ENCODE measurements around the gene METTL5.

DNA sequence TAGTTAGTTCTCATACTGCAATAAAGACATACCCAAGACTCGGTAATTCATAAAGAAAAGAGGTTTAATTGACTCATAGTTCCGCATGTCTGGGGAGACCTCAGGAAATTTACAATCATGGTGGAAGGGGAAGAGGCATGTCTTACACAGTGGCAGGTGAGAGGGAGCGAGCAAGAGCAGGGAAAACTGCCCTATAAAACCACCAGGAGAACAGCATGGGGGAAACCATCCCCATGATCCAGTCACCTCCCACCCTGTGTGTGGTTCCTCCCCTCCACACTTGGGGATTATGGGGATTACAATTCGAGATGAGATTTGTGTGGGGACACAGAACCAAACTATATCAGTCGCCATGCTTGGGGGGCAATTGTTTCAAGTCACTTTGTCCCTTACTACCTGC is 27.1 kb downstream of the METTL5 start:
- no peak for TF ChIP-seq POLR2A (IDR thresholded peaks at IDR 0.05)
- TF ChIP-seq, protein P1, sequence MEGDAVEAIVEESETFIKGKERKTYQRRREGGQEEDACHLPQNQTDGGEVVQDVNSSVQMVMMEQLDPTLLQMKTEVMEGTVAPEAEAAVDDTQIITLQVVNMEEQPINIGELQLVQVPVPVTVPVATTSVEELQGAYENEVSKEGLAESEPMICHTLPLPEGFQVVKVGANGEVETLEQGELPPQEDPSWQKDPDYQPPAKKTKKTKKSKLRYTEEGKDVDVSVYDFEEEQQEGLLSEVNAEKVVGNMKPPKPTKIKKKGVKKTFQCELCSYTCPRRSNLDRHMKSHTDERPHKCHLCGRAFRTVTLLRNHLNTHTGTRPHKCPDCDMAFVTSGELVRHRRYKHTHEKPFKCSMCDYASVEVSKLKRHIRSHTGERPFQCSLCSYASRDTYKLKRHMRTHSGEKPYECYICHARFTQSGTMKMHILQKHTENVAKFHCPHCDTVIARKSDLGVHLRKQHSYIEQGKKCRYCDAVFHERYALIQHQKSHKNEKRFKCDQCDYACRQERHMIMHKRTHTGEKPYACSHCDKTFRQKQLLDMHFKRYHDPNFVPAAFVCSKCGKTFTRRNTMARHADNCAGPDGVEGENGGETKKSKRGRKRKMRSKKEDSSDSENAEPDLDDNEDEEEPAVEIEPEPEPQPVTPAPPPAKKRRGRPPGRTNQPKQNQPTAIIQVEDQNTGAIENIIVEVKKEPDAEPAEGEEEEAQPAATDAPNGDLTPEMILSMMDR (IDR thresholded peaks at IDR 0.05) = no peak
